ENCODE results near the gene TLN1.
A peak's percentile ranks its signal among the peaks of the same experiment; 100 is the strongest.

The TLN1 gene

GRCh38 chr9:35749515-35750255 is 17.7 kb upstream of the TLN1 start:
- DNase-seq = no peak

GRCh38 chr9:35748858-35749514 is 17.0 kb upstream of the TLN1 start, which contains the start of the genes GBA2 and RGP1:
Gene GBA2, minus strand, starts transcription at chr9:35749228. Its CDS starts 524 bp downstream, at chr9:35748704.
Gene RGP1, plus strand, starts transcription at chr9:35749287. Its CDS starts 469 bp downstream, at chr9:35749756.
- peak; percentile 28 for DNase-seq

GRCh38 chr9:35748242-35748857 is 16.4 kb upstream of the TLN1 start:
- DNase-seq = no peak

GRCh38 chr9:35746583-35746982 is 14.6 kb upstream of the TLN1 start:
- DNase-seq = no peak

GRCh38 chr9:35745569-35745968 is 13.6 kb upstream of the TLN1 start:
- DNase-seq = no peak

- no peak for DNase-seq
Observed at GRCh38 chr9:35743880-35744518, 12.0 kb upstream of the TLN1 start.

- DNase-seq = no peak
Observed at GRCh38 chr9:35743452-35743851, 11.5 kb upstream of the TLN1 start.

- no peak for DNase-seq
Observed at GRCh38 chr9:35741740-35742139, 9.7 kb upstream of the TLN1 start.

- no peak for DNase-seq
Observed at GRCh38 chr9:35740243-35740642, 8.2 kb upstream of the TLN1 start.

GRCh38 chr9:35738924-35739323 is 6.9 kb upstream of the TLN1 start:
- DNase-seq = no peak

GRCh38 chr9:35738186-35738585 is 6.2 kb upstream of the TLN1 start:
- no peak for DNase-seq

- no peak for DNase-seq
Observed at GRCh38 chr9:35737143-35737542, 5.1 kb upstream of the TLN1 start.

- DNase-seq = peak; percentile 39
Observed at GRCh38 chr9:35736201-35736633, 4.2 kb upstream of the TLN1 start.

GRCh38 chr9:35734096-35734495 is 2.1 kb upstream of the TLN1 start:
- no peak for DNase-seq

GRCh38 chr9:35732800-35733541 is 976 bp upstream of the TLN1 start:
- peak; percentile 8 for DNase-seq

- no peak for DNase-seq
Observed at GRCh38 chr9:35731415-35732184, 395 bp downstream of the TLN1 start.

GRCh38 chr9:35730486-35730854 is 1.5 kb downstream of the TLN1 start:
- DNase-seq = no peak

GRCh38 chr9:35729700-35730485 is 2.1 kb downstream of the TLN1 start:
- peak; percentile 27 for DNase-seq

GRCh38 chr9:35729101-35729500 is 2.9 kb downstream of the TLN1 start:
- DNase-seq = no peak

GRCh38 chr9:35728041-35728971 is 3.7 kb downstream of the TLN1 start:
- DNase-seq = no peak
